Embryonic facial prominence (tissue), 1 donor: ENCODE measurements around the gene NSF.
"Not testable (repeated sequence)": the region's sequence is repeated elsewhere in the genome, so short reads cannot be mapped to it uniquely, and the experiment has no call there.

ENCODE experiments used
- DNase-seq: peaks from one replicate; pipeline ENCODE4 v3.0.0-alpha.2; 2016; ENCODE audit errors: extremely low spot score

Gene NSF

DNA sequence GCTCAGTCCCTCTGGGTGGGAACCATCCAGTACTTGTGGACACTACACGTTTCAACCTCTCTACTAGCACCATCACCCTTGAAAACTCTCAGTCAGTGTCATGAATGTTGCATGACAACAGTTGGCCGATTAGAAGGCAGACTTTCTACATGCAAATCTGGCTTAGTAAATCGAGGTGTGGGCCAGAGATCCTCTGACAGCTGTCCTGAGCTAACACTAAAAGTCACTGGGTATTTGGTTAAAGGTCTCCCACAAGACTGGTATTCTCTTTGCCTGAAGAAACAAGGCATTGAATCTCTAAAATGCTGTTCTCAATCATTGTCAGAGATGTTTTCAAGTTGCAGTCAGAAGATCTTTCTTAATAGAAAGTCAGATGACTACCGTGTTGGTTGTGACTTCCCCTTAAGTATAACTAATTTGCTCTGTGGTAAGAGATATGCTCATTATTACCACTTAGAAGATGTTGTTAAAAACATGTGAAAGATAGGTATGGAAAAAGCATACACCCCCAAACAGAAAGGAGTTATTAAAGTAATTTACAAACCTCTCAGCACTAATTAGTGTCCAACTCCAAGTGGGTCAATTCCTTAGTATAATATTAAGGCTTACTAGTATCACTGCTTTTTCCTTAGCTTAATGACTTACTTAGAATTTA is 165.7 kb downstream of the NSF start:
- DNase-seq: no peak

DNA sequence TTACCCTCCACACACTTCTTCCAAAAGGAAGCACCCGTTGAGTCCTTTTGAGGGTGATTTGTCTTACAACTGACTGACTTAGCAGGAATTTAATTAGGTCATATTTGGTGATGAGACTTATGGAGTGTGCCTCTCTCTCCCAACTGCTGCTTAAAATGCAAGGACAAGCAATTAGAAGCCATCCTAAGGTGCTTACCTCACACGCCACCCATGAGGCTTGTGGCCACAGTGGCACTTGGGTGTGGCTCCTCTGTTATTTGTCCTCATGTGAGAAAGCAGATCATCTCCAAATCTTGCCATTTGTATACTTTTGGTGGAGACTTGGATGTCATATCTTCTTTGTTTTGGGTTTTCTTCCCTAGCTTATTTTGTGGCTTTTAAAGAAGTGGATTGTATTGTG is 166.4 kb downstream of the NSF start:
- no peak for DNase-seq

DNA sequence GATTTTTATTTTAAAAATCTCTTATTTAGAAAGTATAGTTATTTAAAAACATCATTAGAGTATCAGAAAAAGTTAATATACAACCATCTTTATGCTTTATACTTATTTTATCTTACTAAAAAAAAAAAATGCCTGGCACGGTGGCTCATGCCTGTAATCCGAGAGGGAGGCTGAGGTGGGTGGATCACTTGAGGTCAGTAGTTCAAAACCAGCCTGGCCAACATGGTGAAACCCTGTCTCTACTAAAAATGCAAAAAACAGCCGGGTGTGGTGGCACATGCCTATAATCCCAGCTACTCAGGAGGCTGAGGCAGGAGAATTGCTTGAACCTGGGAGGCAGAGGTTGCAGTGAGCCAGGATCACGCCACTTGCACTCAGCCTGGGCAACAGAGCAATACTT is 167.1 kb downstream of the NSF start:
- DNase-seq: not testable (repeated sequence)

DNA sequence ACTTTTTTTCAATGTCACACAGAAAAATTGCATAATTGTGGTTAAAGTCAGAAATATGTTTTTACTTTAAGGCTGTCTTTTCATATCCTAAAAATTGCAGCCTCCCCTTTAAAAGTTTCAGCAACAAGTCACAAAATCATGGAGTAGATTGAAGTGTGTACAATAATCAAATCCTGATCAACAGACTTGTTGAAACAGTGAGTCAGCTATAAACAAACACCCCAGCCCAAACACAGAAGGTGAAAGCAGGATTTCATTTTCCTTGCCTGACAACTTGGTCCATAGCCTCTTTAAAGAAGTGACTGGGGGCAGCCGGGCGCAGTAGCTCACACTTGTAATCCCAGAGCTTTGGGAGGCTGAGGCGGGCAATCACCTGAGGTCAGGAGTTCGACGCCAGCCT is 168.1 kb downstream of the NSF start:
- no peak for DNase-seq

DNA sequence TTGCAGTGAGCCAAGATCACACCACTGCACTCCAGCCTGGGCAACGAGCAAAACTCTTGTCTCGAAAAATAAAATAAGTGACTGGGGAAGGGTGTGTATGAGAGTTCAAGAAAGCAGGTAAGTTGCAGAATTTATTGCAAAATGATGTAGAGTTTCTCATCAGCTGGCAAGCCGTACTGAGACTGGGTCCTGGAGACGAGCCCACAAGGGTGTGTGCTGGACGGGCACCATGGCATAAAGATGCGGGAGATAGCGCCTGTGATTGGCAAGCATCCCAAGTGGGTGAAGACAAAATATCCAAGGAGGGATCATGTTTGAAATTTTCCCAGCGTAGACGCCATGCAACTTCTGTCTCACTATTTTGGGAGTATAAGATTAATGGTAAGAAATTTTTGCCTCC is 168.7 kb downstream of the NSF start:
- no peak for DNase-seq

DNA sequence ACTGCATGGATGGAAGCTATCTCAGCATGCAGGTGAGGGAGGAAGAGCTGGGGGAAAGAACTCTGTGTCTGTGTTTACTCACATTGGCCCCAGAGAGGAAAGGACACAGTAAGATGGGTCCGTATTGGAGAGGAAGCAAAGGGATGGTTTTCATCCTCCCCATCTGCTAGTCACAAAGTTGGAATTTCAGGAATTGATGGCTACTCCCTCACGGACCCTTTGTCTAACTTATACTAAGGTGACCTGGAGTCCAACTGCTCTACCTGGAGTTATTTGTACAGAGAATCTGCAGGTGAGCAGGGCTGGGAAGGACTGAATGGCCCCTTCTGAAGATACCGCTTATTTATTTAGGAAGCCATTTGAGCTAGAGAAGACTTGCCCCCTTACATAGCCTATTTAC is 172.9 kb downstream of the NSF start:
- no peak for DNase-seq

DNA sequence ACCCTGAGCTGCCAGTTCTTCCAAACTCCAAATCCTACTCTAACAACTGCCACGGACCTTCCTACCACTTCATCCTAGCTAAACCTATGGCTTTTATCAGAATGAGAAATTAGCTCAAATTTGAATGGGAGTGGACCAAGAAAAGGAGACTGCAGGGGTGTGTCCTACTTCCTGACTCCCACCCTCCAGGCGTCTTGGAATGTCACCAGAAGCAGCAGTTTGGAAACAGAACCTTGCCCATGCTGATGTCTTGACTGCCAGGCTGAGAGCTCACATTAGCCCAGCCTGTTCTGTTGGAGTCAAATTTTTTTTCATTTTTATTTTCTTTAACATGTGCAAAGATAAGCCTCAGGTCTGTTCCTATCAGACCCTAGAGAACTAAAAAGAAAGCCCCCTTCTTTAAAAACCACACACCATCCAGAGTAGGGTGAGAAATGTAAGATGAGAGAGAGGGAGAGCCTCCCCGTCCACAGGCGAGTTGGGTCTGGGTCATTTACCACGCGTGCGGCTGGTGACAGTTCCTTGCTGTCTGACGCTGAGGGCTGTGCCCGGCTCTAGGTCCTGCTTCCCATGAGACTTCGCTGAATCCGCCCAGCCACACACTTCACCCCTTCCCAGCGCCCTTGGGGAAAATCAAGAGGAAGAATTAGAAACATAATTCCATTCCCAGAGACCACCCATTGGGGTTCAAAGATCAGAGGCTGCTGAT is 173.7 kb downstream of the NSF start:
- DNase-seq: no peak

DNA sequence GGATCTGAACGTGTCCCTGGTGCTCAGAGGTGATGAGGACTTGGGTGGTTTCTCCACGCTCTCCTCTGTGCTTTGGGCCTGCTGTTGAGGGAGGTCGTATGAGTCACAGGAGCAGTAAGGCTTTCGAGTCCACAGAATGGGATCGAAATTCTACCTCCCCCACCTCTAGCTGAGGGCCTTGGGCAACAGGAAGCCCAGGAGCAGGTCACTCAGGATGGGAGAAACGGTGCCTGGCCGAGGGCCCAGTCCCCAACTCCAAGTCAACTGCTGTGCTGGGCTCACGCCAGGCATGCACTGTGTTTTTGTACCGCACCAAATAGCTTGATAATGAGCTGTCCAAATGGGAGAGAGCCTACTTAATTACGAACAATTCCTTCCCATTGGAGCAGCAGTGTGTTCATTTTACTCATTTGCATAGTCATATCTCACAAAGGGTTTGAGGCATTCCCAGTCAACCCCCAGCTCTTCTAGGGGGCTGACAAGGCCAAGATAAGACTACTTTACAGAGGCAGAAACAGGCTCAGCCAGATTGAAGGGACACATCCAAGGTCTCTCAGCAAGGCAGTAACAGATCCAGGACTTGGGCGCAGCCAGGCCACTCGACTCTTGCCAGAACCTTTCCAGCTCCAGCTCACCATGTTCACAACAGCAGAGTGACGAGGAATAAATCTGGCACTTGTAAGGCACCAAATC is 174.4 kb downstream of the NSF start:
- no peak for DNase-seq

DNA sequence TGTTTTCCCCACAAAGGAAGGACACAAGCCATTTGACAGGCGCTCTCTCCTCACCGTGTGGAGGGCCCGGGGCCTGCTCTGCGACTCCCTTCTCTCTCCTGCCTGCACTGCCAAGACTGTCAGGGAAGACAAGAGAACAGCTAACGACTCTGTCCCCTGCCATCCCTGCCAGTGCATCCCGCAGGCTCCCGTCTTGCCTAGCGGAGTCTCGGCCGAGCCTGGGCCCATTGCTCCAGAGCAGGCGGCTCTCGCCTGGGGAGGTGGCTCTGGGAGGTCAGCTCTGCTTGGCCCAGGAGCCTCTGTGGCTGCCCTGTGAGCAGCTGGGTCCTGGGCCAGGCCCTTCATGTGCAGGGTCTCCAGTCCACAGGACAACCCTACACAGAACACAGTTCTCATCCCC is 175.0 kb downstream of the NSF start:
- DNase-seq: no peak

DNA sequence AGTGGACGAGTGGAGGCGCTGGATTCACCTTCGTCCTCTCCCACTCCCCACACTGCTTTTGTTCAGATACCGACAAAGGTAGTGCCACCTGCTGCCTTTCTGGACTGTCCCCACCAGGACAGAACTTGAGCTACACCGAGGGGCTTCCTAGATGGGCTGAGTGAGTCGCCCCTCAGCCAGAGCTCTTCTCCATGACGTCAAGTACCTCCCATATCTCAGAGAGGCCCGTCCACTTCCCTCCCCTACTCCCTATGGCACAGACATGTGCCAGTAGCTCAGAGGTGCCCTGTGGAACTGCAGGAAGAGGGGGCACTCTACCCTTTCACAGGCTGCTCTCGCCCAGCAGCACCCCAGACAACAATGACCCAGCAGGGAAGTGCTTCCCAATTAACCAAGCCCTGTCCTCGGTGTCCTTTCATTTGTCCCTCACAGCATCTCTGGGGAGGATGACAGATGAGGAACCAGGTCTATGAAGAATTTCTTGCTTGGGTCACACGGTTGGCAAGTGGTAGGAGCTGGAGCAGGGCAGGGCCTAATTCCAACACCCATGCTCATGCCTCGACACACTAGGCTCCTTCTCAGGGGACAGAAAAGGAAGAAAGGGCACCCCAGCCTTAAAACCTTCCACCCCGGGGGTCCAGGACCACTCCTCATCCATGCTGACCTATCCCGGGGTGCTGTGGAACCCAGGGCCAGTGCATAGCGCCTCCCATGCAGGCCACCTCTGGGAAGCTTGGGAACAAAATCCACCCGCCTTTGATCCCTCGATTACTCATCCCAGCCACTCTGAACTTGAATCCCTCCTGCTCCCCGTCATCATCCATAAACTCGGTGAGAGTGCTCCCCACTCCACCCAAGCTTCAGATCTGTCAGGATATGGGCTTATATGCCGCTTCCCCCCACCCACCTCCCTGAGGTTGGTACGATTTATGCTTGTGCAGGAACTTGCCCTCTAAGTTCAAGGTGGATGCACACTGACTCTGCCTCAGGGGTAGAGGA is 176.3 kb downstream of the NSF start:
- no peak for DNase-seq

DNA sequence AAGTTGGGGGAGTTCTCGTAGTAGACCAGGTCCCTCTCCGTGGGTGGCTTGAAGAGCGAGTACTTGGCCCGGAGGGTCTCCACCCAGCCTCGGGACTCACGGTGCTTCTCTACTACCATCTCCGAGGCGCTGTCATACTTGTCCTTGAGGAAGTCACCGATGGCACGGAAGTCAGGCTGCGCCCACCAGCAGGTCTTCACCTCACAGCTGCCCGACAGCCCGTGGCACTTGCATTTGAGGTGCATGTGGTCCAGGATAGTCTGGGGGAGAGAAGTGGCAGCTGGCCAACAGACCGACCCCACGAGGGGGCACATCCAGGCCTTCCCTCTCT is 178.0 kb downstream of the NSF start:
- no peak for DNase-seq

DNA sequence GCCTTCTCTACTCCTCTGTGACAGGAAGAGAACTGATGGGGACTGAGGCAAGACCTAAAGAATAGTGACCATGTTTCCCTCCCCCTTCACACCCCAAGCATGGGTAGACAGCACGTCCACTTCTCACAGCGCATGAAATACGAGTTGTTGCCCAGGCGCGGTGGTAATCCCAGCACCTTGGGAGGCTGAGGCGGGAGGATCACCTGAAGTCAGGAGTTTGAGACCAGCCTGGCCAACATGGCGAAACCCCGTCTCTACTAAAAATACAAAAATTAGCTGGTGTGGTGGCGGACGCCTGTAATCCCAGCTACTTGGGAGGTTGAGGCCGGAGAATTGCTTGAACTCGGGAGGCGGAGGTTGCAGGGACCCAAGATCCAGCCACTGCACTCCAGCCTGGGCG is 178.4 kb downstream of the NSF start:
- DNase-seq: not testable (repeated sequence)

DNA sequence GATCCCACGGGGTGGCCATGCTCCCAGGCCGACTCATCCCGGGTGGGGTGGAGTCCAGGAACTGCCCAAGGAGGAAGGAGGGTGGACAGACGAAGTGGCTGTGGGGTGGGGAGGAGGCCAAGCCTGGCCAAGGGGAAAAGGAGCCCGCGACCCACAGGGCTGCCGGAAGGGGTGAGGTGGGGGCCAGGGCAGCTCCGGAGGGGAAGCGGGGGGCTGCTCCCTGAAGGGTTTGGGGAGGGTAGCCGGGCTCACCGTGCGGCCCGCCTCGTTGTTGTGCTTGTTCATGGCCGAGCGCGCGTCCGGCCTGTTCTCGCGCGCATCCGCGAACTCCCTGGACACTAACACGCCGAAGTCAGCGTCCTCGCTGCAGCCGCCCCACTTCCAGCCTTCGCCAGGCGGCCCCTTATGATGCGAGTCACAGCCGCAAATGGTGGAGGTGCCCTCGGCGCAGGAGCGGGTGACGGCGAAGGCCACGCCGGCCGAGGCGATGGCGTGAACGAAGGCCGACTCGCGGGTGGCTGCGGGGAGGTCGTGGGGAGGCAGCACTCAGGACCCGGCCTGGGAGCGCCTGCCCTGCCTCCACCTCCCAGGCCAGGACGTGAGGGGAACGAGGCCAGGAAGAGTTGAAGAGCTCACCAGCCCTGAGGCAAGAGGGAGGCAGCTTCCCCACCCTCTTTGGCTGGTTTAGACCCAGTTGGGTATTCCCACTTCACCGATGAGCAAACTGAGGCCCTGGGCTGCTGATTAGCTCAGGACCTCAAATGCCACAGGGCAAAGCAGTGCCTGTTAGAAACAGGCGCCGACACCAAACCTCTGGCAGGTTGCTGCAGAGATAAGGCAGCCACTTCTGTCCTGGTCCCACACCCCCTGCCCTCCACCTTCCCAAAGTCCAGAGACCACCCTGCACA is 179.3 kb downstream of the NSF start:
- DNase-seq: no peak

DNA sequence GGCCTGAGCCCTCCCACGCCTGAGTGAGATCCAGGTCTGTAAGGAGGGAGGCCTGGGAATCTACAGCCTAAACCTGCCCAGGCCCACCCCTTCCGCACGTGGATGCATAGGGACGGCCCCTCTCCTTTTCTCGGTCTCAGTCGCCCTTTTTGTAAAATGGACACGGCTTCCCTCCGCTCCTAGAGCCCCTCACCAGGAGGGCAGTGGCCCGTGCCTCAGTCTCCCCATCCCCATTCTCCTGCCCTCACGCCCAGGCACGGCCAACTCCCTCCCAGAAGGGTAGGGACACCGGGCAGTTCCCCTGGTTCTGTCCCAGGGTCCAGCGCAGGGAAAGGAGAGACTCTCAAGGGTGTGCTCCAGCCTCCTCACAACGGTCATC is 180.0 kb downstream of the NSF start:
- DNase-seq: no peak

DNA sequence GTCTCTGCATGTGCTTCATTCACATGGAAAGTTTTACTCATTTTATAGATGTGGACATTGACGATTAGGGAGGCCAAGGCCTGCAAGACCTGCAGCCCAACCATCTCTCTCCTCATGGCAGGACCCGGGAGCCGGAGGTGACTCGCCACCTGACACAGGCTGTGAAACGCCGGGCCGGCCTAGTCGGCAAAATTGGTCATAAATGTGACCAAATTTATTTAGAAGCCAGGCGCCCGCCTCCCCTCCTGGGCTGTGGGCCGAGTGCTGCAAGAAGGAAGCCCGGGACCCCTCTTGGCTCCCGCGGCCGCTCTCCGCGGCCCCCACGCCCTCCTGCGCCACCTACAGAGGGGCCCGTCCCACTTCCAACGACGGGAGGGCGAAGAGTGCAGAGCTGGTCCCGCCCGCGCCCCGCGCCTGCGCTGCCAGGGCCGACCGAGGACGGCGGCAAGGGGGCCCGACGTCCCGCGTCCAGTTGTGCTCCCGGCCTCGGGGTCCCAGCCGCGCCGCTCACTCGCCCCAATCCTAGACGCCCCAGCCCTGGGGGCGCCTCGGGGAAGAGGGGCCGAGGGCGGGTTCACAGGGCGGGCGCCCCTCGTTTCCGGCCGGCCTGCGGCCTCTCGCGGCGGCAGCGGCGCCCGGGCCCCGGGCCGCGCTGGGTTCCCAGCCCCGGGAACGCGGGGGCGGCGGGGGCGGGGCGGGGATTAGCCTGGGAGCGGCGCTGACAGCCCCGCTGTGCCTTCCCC is 180.5 kb downstream of the NSF start:
- DNase-seq: no peak

DNA sequence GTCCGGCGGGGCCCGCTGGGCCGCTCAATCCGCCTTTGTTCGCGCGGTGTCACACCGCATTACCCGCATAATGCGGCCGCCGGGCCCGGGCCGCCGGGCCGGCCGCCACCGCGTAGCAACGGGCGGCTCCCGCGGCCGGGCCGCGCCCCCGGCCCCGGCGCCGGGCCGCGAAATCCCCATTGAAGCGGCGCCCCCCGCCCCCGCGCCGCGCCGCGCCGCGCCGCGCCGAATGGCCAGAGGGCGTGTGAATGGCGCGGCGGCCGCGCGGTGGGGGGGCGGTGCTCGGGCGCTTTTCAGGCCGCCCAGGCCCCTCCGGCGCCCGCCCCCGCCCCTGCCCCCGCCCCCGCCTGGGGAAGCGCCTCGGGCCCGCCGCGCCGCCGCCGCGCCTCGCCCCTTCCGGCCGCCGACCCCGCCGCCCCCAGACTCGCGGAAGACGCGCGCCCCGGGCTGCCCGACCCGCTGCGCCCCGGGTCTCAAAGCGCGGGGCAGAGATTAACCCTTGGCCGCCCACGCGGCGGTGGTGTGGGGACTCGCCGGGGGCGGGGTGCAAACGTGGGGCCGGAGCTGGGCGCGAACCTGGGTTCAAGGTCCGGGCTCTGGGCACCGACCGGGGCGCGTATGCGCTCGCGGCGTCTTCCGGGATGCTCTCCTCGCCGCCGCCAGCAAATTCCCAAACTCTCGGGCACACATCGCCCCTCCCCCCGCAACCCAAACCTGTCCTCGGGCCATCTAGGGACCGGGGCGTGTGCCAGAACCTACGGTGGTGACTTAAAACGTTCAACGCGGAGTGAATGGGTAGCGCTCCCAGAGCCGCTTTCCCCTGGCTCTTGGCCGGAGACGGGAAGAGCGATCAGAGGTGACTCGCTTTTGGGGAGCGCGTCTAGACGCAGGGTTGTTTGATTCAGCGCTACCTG is 181.3 kb downstream of the NSF start:
- DNase-seq: no peak

DNA sequence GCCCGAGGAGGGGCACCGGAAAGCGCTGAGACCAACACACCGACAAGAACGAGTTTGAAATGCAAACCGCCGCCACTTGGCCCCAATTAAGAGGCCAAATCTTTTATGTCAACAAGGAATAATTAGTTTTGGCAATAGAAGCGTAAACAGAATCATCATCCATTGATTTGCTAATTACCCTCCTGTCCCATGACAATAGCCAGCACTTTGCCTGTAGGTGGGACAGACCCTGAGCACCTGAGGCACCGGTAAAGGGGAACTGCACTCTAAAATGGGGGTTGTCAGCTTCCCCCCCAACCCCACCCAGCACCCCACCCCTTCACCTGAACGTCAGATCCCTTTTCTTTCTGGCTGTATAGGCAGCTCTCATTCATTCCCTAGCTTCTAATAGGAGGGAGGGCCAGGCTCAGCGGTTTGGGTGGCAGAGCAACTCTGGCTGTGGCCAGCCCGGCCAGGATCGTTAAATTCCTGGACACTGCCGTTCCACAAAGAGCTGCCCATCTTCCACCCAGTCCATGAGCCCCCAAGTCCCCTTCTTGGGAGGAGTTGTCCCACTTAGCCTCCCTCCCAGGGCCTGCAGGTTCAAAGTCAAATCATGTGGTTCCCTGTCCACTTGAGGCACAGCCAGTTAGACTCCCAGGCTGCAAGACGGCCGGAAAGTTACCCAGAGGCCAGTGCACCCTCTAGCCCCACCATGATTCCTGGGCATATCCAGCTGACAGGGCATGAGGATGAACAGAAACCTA is 182.2 kb downstream of the NSF start:
- DNase-seq: no peak

DNA sequence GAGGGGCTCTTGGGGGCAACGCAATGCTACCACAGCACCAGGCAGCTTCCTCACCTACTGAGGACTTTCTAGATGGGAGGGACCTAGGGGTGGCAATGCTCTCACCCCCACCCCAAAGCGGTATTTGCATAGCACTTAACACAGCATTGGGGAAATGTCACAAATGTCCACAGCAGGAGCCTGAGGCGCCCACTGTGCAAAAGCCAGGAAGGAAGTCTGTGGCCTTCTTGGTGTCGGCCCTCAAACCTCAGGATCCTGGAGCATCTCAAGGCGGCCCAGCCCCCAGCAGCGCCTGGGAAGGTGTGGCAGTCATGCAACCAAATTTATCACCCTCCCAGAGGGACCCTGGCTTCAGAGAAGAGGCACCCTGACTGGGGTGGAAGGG is 182.7 kb downstream of the NSF start:
- no peak for DNase-seq

DNA sequence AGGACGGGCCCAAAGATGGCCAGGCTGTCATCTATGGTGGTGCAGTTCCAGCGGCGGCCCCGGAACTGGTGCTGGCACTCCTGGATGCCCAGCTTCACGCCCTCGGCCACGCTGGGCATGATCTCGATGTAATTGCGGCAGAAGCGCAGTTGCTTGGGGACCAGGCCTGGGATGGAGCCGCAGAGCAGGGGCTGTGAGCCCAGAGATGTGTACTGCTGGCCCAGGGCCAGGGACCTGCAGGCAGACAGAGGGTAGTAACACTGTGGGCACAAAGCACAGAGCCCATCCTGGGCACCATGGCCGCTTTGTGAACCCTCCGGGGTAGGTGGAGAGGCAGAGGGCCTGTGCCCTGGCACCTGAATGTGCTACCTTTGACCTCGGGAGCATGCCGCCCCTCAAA is 183.2 kb downstream of the NSF start:
- no peak for DNase-seq
